Right lobe of liver (tissue), 6 donors: ENCODE data around the gene DNPH1. TPM values are rescaled to one million over a fixed set of nuclear protein-coding genes. Genes with fewer than 3 reads are reported as not detected.

Experiments
- ATAC-seq, 4 donors: fragments of 200-7000 bp; cut with Tn5 transposase; one replicate each; pipeline ENCODE4 v1.9.1; 2020; ENCODE audit warnings: mild to moderate bottlenecking in 4 of 4, moderate library complexity in 4 of 4
- DNase-seq, 3 donors: peaks; one replicate each; pipeline ENCODE4 v3.0.0-alpha.2; 2020
- H3K27ac ChIP-seq, 3 donors: fragments of 200-600 bp; one replicate each; pipeline ENCODE4 v1.8.0; 2022
- H3K27me3 ChIP-seq, 2 donors: fragments of 200-600 bp; one replicate each; pipeline ENCODE4 v1.8.0; 2022
- H3K36me3 ChIP-seq, 4 donors: fragments of 200-600 bp; sonication (generic) in 1 of 4; one replicate each; pipeline versions ENCODE4 v1.5.1 to v1.8.0; 2017 to 2022; ENCODE audit warnings: control low read depth in 1 of 4
- H3K4me1 ChIP-seq, 4 donors: fragments of 200-600 bp; sonication (generic) in 1 of 4; one replicate each; pipeline versions ENCODE4 v1.5.1 to v1.8.0; 2017 to 2022; ENCODE audit warnings: control low read depth in 1 of 4
- H3K4me3 ChIP-seq, 3 donors: fragments of 200-600 bp; one replicate each; pipeline ENCODE4 v1.8.0; 2022
- H3K9me3 ChIP-seq, 4 donors: fragments of 200-600 bp; sonication (generic) in 1 of 4; one replicate each; pipeline versions ENCODE4 v1.5.1 to v1.8.0; 2017 to 2022; ENCODE audit warnings: control low read depth in 1 of 4
- POLR2A ChIP-seq: fragments of 450-650 bp; IDR thresholded peaks from one replicate; pipeline ENCODE4 v1.6.1; 2017; ENCODE audit warnings: antibody characterized with exemption, mild to moderate bottlenecking
- WGBS: methylation state at CpG from one replicate; pipeline ENCODE4 v1.1.6; 2018; ENCODE audit warnings: low coverage, low lambda C conversion rate; ENCODE audit not compliant: insufficient coverage; ENCODE audit errors: missing lambda C conversion rate; 5-methylcytosine and 5-hydroxymethylcytosine counted together
- intact Hi-C, 2 donors: fragments of 100-400 bp; cut with DNase I; formaldehyde crosslinking; loops; one replicate each; pipeline versions ENCODE4 v1.11.2 to v1.14.1; 2022
- total RNA-seq, 6 experiments: library from RNA; depleted of rRNA in 2 of 6; stranded (reverse); fragments of >200 nt in 2 of 6; fragmentation: NEBNext Ultra II Directional in 3 of 6; extraction: Animal tissue kit (Norgen Biotek cat#: 25700) in 3 of 6; gene quantifications; one replicate each; pipeline versions ENCODE4 v1.1.0 to v1.2.4, GENCODE V29; 2016 to 2023
- TF ChIP-seq, protein P1 (sequence below), 4 donors: fragments of 200-600 bp in 3 of 4; fragments of 450-650 bp in 1 of 4; IDR thresholded peaks; one replicate each; pipeline versions ENCODE4 v1.5.1 to v1.8.0; 2016 to 2022; ENCODE audit warnings: antibody characterized with exemption in 4 of 4, mild to moderate bottlenecking in 2 of 4
- donor health status: DM: no; HTN: yes; CAD: no.
- donor health status: DM: no; HTN: no; CAD: no.
- donor health status: DM: no; HTN: no; CAD: no.
- donor health status: DM: no; HTN: yes; CAD: no.
- donor health status: DM: no; HTN: yes; CAD: no.

The DNPH1 gene
- total RNA-seq, 6 experiments from 2014 or later, result 50.7 to 107 (median 62.4) TPM

DNA sequence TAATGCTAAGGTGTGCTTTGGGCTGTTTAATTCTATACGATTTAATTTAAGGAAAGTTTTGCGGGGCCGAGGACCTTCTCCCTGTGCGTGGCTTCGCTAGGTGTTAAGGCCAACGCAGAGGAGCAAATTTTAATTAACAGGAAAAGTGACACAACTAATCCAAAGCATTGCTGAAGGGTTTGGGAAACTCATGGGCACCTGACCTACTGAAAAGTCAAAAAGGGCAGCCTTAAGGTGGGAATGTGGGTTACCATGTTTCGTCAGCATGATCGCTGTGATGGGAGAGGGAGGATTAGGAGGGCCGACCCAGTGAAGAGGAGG lies 47.7 kb downstream of the DNPH1 start:
- WGBS, result 39% methylated on average over 9 of the region's 9 CpGs
- H3K9me3 ChIP-seq, result no peaks in the 10 kb centered on the region
- H3K27me3 ChIP-seq, result no peaks in the 10 kb centered on the region
- H3K4me3 ChIP-seq, result peak overlapping the region; percentile 66 to 71 (median 67)
- peaks cover 0 to 15% (median 0%) of the 10 kb centered on the region in 4 donors for H3K4me1 ChIP-seq
- intact Hi-C loops, result no loop called here
- ATAC-seq, result no peak
- no peak for DNase-seq
- H3K36me3 ChIP-seq, result peaks cover 0 to 38% (median 16%) of the 10 kb centered on the region in 4 donors
- peak overlapping the region in 2 of 3 donors; percentile 16 to 34 for H3K27ac ChIP-seq
- TF ChIP-seq, protein P1, sequence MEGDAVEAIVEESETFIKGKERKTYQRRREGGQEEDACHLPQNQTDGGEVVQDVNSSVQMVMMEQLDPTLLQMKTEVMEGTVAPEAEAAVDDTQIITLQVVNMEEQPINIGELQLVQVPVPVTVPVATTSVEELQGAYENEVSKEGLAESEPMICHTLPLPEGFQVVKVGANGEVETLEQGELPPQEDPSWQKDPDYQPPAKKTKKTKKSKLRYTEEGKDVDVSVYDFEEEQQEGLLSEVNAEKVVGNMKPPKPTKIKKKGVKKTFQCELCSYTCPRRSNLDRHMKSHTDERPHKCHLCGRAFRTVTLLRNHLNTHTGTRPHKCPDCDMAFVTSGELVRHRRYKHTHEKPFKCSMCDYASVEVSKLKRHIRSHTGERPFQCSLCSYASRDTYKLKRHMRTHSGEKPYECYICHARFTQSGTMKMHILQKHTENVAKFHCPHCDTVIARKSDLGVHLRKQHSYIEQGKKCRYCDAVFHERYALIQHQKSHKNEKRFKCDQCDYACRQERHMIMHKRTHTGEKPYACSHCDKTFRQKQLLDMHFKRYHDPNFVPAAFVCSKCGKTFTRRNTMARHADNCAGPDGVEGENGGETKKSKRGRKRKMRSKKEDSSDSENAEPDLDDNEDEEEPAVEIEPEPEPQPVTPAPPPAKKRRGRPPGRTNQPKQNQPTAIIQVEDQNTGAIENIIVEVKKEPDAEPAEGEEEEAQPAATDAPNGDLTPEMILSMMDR (IDR thresholded peaks at IDR 0.05), result no peak
- TF ChIP-seq POLR2A, result no peak

DNA sequence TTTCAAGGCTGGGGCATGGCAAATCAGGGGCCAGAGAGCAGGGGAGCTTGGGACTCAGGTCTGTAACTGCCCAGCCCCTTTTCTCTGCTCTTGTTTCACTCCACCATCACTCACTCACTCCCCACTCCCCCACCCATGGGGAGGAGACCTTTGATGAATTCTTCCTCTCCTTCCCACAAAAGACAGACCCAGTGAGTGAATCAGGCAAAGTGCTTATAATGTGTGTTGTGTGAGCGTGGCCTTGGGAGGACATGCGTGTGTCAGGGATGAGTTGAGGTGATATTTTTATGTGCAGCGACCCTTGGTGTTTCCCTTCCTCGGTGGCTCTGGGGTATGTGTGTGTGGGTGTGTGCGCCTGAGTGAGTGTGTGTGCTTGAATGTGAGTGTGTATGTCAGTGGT lies 48.3 kb downstream of the DNPH1 start:
- ATAC-seq, result no peak
- Histone ChIP-seq H3K4me3 (no peak overlapping the region), H3K36me3 (peaks cover 0 to 44% (median 19%) of the 10 kb centered on the region in 4 donors), H3K27ac (no peak overlapping the region), H3K9me3 (no peaks in the 10 kb centered on the region), H3K27me3 (no peaks in the 10 kb centered on the region), H3K4me1 (peaks cover 0 to 15% (median 0%) of the 10 kb centered on the region in 4 donors)
- no peak for DNase-seq
- no peak for TF ChIP-seq POLR2A
- TF ChIP-seq, protein P1 (IDR thresholded peaks at IDR 0.05), result no peak
- intact Hi-C loops, result no loop called here
- 73% methylated on average over 5 of the region's 5 CpGs for WGBS

DNA sequence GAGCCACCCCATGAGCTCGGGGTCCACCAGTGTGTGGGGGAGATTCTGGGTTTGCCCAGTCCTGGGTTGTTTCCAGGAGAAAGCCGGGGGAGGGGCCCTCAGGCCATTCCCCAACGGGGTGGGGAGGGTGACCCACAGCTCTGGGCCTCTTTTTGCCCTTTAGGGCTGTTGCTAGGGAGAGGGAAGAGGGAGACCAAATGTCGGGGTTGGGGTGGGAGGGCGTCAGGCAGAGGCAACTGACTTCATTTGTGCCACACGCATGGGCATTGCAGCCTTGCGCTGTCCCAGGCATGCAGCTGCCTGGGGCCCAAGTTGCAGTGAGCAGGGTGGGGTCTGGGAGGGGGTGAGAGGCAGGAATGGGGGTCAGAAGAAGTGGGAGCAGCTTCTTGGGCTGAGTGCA lies 49.2 kb downstream of the DNPH1 start:
- intact Hi-C loops, result no loop called here
- 73% methylated on average over 3 of the region's 7 CpGs for WGBS
- Histone ChIP-seq H3K9me3 (no peaks in the 10 kb centered on the region), H3K4me3 (no peak overlapping the region), H3K27ac (no peak overlapping the region), H3K27me3 (no peaks in the 10 kb centered on the region), H3K4me1 (peaks cover 0 to 15% (median 1%) of the 10 kb centered on the region in 4 donors), H3K36me3 (peaks cover 7 to 47% (median 24%) of the 10 kb centered on the region in 4 donors)
- no peak for DNase-seq
- ATAC-seq, result no peak
- TF ChIP-seq POLR2A, result no peak
- TF ChIP-seq, protein P1 (IDR thresholded peaks at IDR 0.05), result no peak

DNA sequence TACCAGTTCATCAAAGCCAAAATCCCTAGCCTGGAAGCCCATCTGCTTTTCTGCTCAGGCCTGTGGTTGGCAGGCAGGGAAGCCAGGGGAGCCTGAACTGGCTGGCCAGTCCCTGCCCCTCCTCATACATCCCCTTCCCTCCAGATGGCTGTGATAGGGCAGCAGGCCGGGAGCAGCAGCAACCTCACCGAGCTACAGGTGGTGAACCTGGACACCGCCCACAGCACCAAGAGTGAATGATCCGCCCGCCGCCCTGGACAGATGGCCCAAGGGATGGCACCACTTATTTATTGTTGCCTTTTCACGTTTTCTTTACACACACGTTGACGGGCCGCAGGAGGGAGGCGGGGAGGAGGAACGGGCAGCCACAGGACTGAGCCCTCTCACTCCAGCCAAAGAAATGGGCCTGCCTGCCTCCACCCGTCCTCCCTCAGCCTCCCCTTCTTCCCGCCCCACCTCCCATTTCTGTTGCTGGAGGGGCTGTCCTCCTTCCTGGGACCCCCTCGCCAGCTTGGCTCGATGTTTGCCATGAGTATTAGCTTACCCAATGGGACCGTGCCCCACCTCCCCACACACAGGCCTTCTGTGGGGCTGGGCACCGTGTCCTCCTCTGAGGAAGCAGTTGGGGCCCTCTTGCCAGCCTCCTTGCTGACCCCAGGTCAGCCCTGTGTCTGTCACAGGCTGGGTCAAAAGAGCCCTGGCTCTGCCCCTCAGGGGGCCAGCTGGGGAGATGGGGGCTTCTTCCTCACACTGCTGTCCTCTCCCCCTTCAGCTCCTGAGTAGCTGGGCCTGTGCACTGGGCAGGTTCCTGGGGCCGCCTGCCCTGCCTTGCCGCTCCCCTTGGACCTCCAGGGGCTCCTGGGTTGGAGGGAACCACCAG lies 50.1 kb downstream of the DNPH1 start:
- intact Hi-C loops, result no loop called here
- TF ChIP-seq, protein P1 (IDR thresholded peaks at IDR 0.05), result no peak
- TF ChIP-seq POLR2A, result no peak
- peaks cover 0 to 16% (median 3%) of the 10 kb centered on the region in 4 donors for H3K4me1 ChIP-seq
- ATAC-seq (no peak), DNase-seq (no peak)
- H3K27ac ChIP-seq, result no peak overlapping the region
- WGBS, result 80% methylated on average over 7 of the region's 20 CpGs
- no peaks in the 10 kb centered on the region for H3K27me3 ChIP-seq
- peaks cover 7 to 47% (median 24%) of the 10 kb centered on the region in 4 donors for H3K36me3 ChIP-seq
- no peaks in the 10 kb centered on the region for H3K9me3 ChIP-seq
- no peak overlapping the region for H3K4me3 ChIP-seq
